ENCODE results near the gene UGT1A9. TPM values are rescaled to one million over a fixed set of nuclear protein-coding genes. Genes with fewer than 3 reads are reported as not detected.

UGT1A9 gene
- total and polyA plus RNA-seq, 2 of the 13 experiments (the other 11 are each of a cell fraction or from before 2014, with no cell fraction given), result 0.07 TPM; not detected in 1

DNA sequence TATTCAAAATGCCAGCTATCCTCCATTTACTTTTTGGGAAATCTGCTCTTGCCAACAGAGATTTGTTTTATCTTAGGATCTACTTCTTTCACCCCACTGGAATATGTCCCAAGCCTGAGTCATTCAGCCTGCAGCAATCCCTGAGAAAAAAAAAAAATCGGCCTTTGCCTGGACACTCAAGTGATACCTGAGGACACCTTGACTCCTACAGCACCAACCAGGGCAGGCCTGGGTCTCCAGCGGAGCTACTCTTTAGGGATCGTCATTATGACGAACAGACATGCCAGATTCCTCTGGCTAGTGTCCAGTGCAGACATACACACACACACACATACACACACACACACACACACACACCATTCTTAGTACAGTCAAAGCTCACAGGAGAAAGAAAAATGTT lies 18.7 kb downstream of the UGT1A9 start:
- no peak for FAIRE-seq
- POLR2A ChIA-PET, result no interaction called here
- no TSS peak for BruUV-seq (replicated peaks)

More for the DNA sequence above, 18.7 kb downstream of the UGT1A9 start:
- H3K4me2 ChIP-seq (ENCODE audit: low read depth, low read length), result no peak overlapping the region
- TF ChIP-seq, protein P1, sequence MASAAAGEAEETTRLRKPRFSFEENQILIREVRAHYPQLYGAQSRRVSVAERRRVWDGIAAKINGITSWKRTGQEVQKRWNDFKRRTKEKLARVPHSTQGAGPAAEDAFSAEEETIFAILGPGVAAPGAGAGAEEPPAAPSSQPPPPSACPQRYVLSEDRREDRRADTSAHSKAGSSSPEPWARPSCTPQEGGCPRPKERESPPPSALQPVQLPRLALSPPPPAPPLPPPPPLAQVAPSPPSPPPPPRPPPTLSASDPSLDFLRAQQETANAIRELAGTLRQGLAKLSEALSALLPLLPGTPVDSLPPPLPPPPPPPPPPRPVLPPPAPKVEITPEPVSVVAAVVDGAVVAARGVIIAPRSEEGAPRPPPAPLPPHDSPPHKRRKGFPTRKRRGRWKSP (CRISPR knock-in tag; IDR thresholded peaks at IDR 0.05), result no peak
- TF ChIP-seq RBM39 (IDR thresholded peaks at IDR 0.05; ENCODE audit: low read depth, low read length, poor library complexity, severe bottlenecking) (no peak), RFX1 (IDR thresholded peaks at IDR 0.05) (no peak), ZFP82 (CRISPR knock-in tag; IDR thresholded peaks at IDR 0.05; ENCODE audit: borderline replicate concordance) (no peak), ISX (CRISPR knock-in tag; conservative IDR thresholded peaks at IDR 0.05) (no peak), SOX5 (CRISPR knock-in tag; IDR thresholded peaks at IDR 0.05; ENCODE audit: borderline replicate concordance) (no peak), ZNF101 (CRISPR knock-in tag; IDR thresholded peaks at IDR 0.05; ENCODE audit: borderline replicate concordance, low read depth) (no peak), ZNF251 (CRISPR knock-in tag; IDR thresholded peaks at IDR 0.05) (no peak), ZSCAN29 (CRISPR knock-in tag; conservative IDR thresholded peaks at IDR 0.05) (no peak), RNF2 (conservative IDR thresholded peaks at IDR 0.05; ENCODE audit: low read depth) (no peak), CREM (IDR thresholded peaks at IDR 0.05) (no peak), CREM (CRISPR knock-in tag; IDR thresholded peaks at IDR 0.05) (no peak), ATF1 (CRISPR knock-in tag; IDR thresholded peaks at IDR 0.05) (no peak), MIXL1 (CRISPR knock-in tag; IDR thresholded peaks at IDR 0.05) (no peak), ZNF207 (IDR thresholded peaks at IDR 0.05; ENCODE audit: borderline replicate concordance) (no peak), MAFG (CRISPR knock-in tag; IDR thresholded peaks at IDR 0.05) (no peak), ZKSCAN5 (CRISPR knock-in tag; IDR thresholded peaks at IDR 0.05) (no peak), ZNF883 (CRISPR knock-in tag; IDR thresholded peaks at IDR 0.05; ENCODE audit: not compliant biosample characterization) (no peak)
- TF ChIP-seq, protein P2, sequence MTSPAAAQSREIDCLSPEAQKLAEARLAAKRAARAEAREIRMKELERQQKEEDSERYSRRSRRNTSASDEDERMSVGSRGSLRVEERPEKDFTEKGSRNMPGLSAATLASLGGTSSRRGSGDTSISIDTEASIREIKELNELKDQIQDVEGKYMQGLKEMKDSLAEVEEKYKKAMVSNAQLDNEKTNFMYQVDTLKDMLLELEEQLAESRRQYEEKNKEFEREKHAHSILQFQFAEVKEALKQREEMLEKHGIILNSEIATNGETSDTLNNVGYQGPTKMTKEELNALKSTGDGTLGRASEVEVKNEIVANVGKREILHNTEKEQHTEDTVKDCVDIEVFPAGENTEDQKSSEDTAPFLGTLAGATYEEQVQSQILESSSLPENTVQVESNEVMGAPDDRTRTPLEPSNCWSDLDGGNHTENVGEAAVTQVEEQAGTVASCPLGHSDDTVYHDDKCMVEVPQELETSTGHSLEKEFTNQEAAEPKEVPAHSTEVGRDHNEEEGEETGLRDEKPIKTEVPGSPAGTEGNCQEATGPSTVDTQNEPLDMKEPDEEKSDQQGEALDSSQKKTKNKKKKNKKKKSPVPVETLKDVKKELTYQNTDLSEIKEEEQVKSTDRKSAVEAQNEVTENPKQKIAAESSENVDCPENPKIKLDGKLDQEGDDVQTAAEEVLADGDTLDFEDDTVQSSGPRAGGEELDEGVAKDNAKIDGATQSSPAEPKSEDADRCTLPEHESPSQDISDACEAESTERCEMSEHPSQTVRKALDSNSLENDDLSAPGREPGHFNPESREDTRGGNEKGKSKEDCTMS (CRISPR knock-in tag; conservative IDR thresholded peaks at IDR 0.05), result no peak
- TF ChIP-seq, protein P3, sequence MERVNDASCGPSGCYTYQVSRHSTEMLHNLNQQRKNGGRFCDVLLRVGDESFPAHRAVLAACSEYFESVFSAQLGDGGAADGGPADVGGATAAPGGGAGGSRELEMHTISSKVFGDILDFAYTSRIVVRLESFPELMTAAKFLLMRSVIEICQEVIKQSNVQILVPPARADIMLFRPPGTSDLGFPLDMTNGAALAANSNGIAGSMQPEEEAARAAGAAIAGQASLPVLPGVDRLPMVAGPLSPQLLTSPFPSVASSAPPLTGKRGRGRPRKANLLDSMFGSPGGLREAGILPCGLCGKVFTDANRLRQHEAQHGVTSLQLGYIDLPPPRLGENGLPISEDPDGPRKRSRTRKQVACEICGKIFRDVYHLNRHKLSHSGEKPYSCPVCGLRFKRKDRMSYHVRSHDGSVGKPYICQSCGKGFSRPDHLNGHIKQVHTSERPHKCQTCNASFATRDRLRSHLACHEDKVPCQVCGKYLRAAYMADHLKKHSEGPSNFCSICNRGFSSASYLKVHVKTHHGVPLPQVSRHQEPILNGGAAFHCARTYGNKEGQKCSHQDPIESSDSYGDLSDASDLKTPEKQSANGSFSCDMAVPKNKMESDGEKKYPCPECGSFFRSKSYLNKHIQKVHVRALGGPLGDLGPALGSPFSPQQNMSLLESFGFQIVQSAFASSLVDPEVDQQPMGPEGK (CRISPR knock-in tag; IDR thresholded peaks at IDR 0.05), result no peak
- TF ChIP-seq, protein P4, sequence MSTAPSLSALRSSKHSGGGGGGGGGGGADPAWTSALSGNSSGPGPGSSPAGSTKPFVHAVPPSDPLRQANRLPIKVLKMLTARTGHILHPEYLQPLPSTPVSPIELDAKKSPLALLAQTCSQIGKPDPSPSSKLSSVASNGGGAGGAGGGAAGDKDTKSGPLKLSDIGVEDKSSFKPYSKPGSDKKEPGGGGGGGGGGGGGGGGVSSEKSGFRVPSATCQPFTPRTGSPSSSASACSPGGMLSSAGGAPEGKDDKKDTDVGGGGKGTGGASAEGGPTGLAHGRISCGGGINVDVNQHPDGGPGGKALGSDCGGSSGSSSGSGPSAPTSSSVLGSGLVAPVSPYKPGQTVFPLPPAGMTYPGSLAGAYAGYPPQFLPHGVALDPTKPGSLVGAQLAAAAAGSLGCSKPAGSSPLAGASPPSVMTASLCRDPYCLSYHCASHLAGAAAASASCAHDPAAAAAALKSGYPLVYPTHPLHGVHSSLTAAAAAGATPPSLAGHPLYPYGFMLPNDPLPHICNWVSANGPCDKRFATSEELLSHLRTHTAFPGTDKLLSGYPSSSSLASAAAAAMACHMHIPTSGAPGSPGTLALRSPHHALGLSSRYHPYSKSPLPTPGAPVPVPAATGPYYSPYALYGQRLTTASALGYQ (CRISPR knock-in tag; IDR thresholded peaks at IDR 0.05), result no peak
- DNase-seq (ENCODE audit: low spot score) (no peak), ATAC-seq (no peak)
- H4K20me1 ChIP-seq (ENCODE audit: insufficient read depth, low read length), result no peaks in the 10 kb centered on the region
- no peaks in the 10 kb centered on the region for H3K27me3 ChIP-seq (ENCODE audit: control insufficient read depth in 1 of 2, insufficient read depth in 2 of 2, low read length in 2 of 2)
- H3K79me2 ChIP-seq (ENCODE audit: insufficient read depth, low read length), result no peaks in the 10 kb centered on the region
- in situ Hi-C loops (cut with HindIII; ENCODE audit: extremely low pct_ligation_motif_present, low pct_unique_long_range_greater_than_20kb), result no loop called here
- no peak overlapping the region for H3K4me3 ChIP-seq (replicated peaks in 1 of 3; ENCODE audit: insufficient read depth in 1 of 3, low read depth in 2 of 3, low read length in 3 of 3)
- WGBS (ENCODE audit: low lambda C conversion rate), result 73% methylated on average over 4 of the region's 4 CpGs
- no peaks in the 10 kb centered on the region for H3K36me3 ChIP-seq (replicated peaks in 1 of 2; ENCODE audit: control insufficient read depth in 1 of 2, insufficient read depth in 2 of 2, low read length in 2 of 2)
- no peak overlapping the region for H3K27ac ChIP-seq (ENCODE audit: extremely low read length, insufficient read depth, low read length)
- H2AFZ ChIP-seq (ENCODE audit: low read length), result no peak overlapping the region
- CTCF ChIA-PET (ENCODE audit: low intra/inter-chr PET ratio, low total read pairs), result no interaction called here
- H3K4me1 ChIP-seq (ENCODE audit: insufficient read depth, low read length), result peaks cover 16% of the 10 kb centered on the region
- intact Hi-C loops (cut with micrococcal nuclease; ENCODE audit: unreplicated experiment), result no loop called here
- H3K9ac ChIP-seq (ENCODE audit: insufficient read depth, low read depth, low read length), result no peak overlapping the region
- no peaks in the 10 kb centered on the region for H3K9me3 ChIP-seq (ENCODE audit: low read length)
